Neural cell (in vitro differentiated cells): ENCODE results near the gene DIDO1. TPM values are rescaled to one million over a fixed set of nuclear protein-coding genes. Genes with fewer than 3 reads are reported as not detected.

ENCODE experiments used
- H2AFZ ChIP-seq: fragments of 200-600, 300-800 bp; sonication (generic), shearing (Covaris generic); 2 replicates; pipeline ENCODE4 v1.6.0; 2014; ENCODE audit warnings: low read depth, mild to moderate bottlenecking, antibody characterized with exemption, low read length, moderate library complexity
- H3F3A ChIP-seq: fragments of 200-600 bp; shearing (Covaris generic); 2 replicates; pipeline ENCODE4 v1.6.1; 2016; ENCODE audit warnings: mild to moderate bottlenecking, moderate library complexity, mixed read lengths, antibody characterized with exemption, low read length; ENCODE audit not compliant: insufficient read depth, poor library complexity, severe bottlenecking
- H3K27ac ChIP-seq: fragments of 200-600, 300-800 bp; sonication (generic), shearing (Covaris generic); 2 replicates; pipeline ENCODE4 v1.5.1; 2014; ENCODE audit warnings: mild to moderate bottlenecking, low read length, moderate library complexity
- H3K27me3 ChIP-seq: fragments of 300-800, 200-600 bp; sonication (generic), shearing (Covaris generic); 2 replicates; pipeline ENCODE4 v1.6.0; 2014; ENCODE audit warnings: mild to moderate bottlenecking, low read depth, low read length, moderate library complexity; ENCODE audit not compliant: insufficient read depth
- H3K36me3 ChIP-seq: fragments of 300-800, 200-600 bp; sonication (generic), shearing (Covaris generic); 2 replicates; pipeline ENCODE4 v1.5.1; 2014; ENCODE audit warnings: mild to moderate bottlenecking, antibody characterized with exemption, low read length, moderate library complexity; ENCODE audit not compliant: insufficient read depth
- H3K4me2 ChIP-seq: fragments of 300-800, 200-600 bp; sonication (generic), shearing (Covaris generic); 2 replicates; pipeline ENCODE4 v1.6.0; 2014; ENCODE audit warnings: mild to moderate bottlenecking, low read length
- H3K4me3 ChIP-seq: fragments of 300-800, 200-600 bp; sonication (generic), shearing (Covaris generic); 2 replicates; pipeline ENCODE4 v1.5.1; 2014; ENCODE audit warnings: mild to moderate bottlenecking, low read length, moderate library complexity
- H3K79me2 ChIP-seq: fragments of 200-600 bp; shearing (Covaris generic); replicated peaks from 2 replicates; pipeline ENCODE4 v1.6.0; 2014; ENCODE audit warnings: mild to moderate bottlenecking, low read length, moderate library complexity; ENCODE audit not compliant: insufficient read depth
- H3K9ac ChIP-seq: fragments of 300-800, 200-600 bp; sonication (generic), shearing (Covaris generic); 2 replicates; pipeline ENCODE4 v1.6.1; 2016; ENCODE audit warnings: mild to moderate bottlenecking, low read length, mixed read lengths
- H3K9me2 ChIP-seq: fragments of 200-600 bp; shearing (Covaris generic); 2 replicates; pipeline ENCODE4 v1.6.1; 2016; ENCODE audit warnings: mild to moderate bottlenecking, low read length, mixed read lengths; ENCODE audit not compliant: insufficient read depth
- H3K9me3 ChIP-seq: fragments of 200-600, 300-800 bp; sonication (generic), shearing (Covaris generic); 2 replicates; pipeline ENCODE4 v1.6.1; 2016; ENCODE audit warnings: mild to moderate bottlenecking, mixed run types, low read length, moderate library complexity, mixed read lengths
- H4K20me1 ChIP-seq: fragments of 200-600 bp; shearing (Covaris generic); 2 replicates; pipeline ENCODE4 v1.6.1; 2016; ENCODE audit warnings: mild to moderate bottlenecking, mixed run types; ENCODE audit not compliant: insufficient read depth
- EP300 ChIP-seq: fragments of 450-650 bp; conservative IDR thresholded peaks from 2 replicates; pipeline ENCODE4 v1.6.1; 2014; ENCODE audit warnings: antibody characterized with exemption, mild to moderate bottlenecking, moderate library complexity; ENCODE audit not compliant: poor library complexity, severe bottlenecking
- EZH2 ChIP-seq: fragments of 200-600, 300-800 bp; shearing (Covaris generic), sonication (generic); IDR thresholded peaks from 2 replicates; pipeline ENCODE4 v1.6.1; 2014; ENCODE audit warnings: antibody characterized with exemption, low read length, borderline replicate concordance, mild to moderate bottlenecking; ENCODE audit not compliant: insufficient read depth, poor library complexity, severe bottlenecking
- MXI1 ChIP-seq: fragments of 450-650 bp; conservative IDR thresholded peaks from 2 replicates; pipeline ENCODE4 v1.6.1; 2014; ENCODE audit warnings: antibody characterized with exemption, mild to moderate bottlenecking; ENCODE audit not compliant: poor library complexity, severe bottlenecking
- POLR2AphosphoS5 ChIP-seq: IDR thresholded peaks from 2 replicates; pipeline ENCODE4 v1.6.1; 2012
- RAD21 ChIP-seq: fragments of 450-650 bp; conservative IDR thresholded peaks from 2 replicates; pipeline ENCODE4 v1.6.1; 2014; ENCODE audit warnings: antibody characterized with exemption, mild to moderate bottlenecking, moderate library complexity
- REST ChIP-seq: IDR thresholded peaks from 2 replicates; pipeline ENCODE4 v1.6.1; 2012; ENCODE audit warnings: borderline replicate concordance
- SMC3 ChIP-seq: fragments of 450-650 bp; conservative IDR thresholded peaks from 2 replicates; pipeline ENCODE4 v1.6.1; 2014; ENCODE audit warnings: antibody characterized with exemption, mild to moderate bottlenecking, moderate library complexity; ENCODE audit not compliant: poor library complexity
- TAF1 ChIP-seq: IDR thresholded peaks from 2 replicates; pipeline ENCODE4 v1.6.1; 2012; ENCODE audit warnings: low read depth
- polyA plus RNA-seq: library from polyadenylated mRNA; depleted of rRNA; stranded (reverse); fragments of >200 nt; gene quantifications from 2 replicates; pipeline ENCODE4 v1.2.3, GENCODE V29; 2014
- TF ChIP-seq, protein P1 (sequence below): fragments of 450-650 bp; IDR thresholded peaks from 2 replicates; pipeline ENCODE4 v1.5.1; 2014; ENCODE audit warnings: antibody characterized with exemption, mild to moderate bottlenecking, moderate library complexity; ENCODE audit not compliant: poor library complexity, severe bottlenecking

DIDO1 gene
- polyA plus RNA-seq, 1 donor from 2014 or later, result 42.8 TPM

- H3K4me2 ChIP-seq, result no peak overlapping the region
- TF ChIP-seq POLR2AphosphoS5 (no peak), SMC3 (no peak), MXI1 (no peak), EZH2 (no peak), TAF1 (no peak)
- no peaks in the 10 kb centered on the region for H4K20me1 ChIP-seq
- H2AFZ ChIP-seq, result no peak overlapping the region
- no peaks in the 10 kb centered on the region for H3K9me3 ChIP-seq
- no peaks in the 10 kb centered on the region for H3K9me2 ChIP-seq
- no peak overlapping the region for H3K4me3 ChIP-seq
- H3K27ac ChIP-seq, result no peak overlapping the region
- H3K36me3 ChIP-seq, result peaks cover 10% of the 10 kb centered on the region
- H3K79me2 ChIP-seq, result no peaks in the 10 kb centered on the region
- H3K27me3 ChIP-seq, result no peaks in the 10 kb centered on the region
- H3F3A ChIP-seq, result no peaks in the 10 kb centered on the region
- no peak overlapping the region for H3K9ac ChIP-seq
Observed at GRCh38 chr20:62951143-62951895, 25.0 kb upstream of the DIDO1 start.

- H3K36me3 ChIP-seq, result peaks cover 10% of the 10 kb centered on the region
- H3K79me2 ChIP-seq, result no peaks in the 10 kb centered on the region
- TF ChIP-seq, protein P1, sequence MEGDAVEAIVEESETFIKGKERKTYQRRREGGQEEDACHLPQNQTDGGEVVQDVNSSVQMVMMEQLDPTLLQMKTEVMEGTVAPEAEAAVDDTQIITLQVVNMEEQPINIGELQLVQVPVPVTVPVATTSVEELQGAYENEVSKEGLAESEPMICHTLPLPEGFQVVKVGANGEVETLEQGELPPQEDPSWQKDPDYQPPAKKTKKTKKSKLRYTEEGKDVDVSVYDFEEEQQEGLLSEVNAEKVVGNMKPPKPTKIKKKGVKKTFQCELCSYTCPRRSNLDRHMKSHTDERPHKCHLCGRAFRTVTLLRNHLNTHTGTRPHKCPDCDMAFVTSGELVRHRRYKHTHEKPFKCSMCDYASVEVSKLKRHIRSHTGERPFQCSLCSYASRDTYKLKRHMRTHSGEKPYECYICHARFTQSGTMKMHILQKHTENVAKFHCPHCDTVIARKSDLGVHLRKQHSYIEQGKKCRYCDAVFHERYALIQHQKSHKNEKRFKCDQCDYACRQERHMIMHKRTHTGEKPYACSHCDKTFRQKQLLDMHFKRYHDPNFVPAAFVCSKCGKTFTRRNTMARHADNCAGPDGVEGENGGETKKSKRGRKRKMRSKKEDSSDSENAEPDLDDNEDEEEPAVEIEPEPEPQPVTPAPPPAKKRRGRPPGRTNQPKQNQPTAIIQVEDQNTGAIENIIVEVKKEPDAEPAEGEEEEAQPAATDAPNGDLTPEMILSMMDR, result no peak
- TF ChIP-seq REST (no peak), TAF1 (no peak), MXI1 (no peak), EP300 (no peak), SMC3 (no peak), EZH2 (no peak), RAD21 (no peak), POLR2AphosphoS5 (no peak)
- no peak overlapping the region for H2AFZ ChIP-seq
- no peak overlapping the region for H3K4me3 ChIP-seq
- no peaks in the 10 kb centered on the region for H3F3A ChIP-seq
- H3K27ac ChIP-seq, result no peak overlapping the region
- H3K9ac ChIP-seq, result no peak overlapping the region
- H3K27me3 ChIP-seq, result no peaks in the 10 kb centered on the region
- no peaks in the 10 kb centered on the region for H4K20me1 ChIP-seq
- H3K9me3 ChIP-seq, result no peaks in the 10 kb centered on the region
- H3K4me2 ChIP-seq, result no peak overlapping the region
- H3K9me2 ChIP-seq, result no peaks in the 10 kb centered on the region
Observed at GRCh38 chr20:62950741-62951140, 24.4 kb upstream of the DIDO1 start.
